Chondrocyte (in vitro differentiated cells): ENCODE results near the gene AKAP12. TPM values are rescaled to one million over a fixed set of nuclear protein-coding genes. Genes with fewer than 3 reads are reported as not detected.
"Not testable (repeated sequence)": the region's sequence is repeated elsewhere in the genome, so short reads cannot be mapped to it uniquely, and the experiment has no call there.

Experiments used
- DNase-seq: peaks from one replicate; pipeline ENCODE4 v3.0.0; 2021; ENCODE audit warnings: mixed read lengths, low spot score
- H3K27ac Mint-ChIP-seq: one replicate; pipeline ENCODE4 v1.8.0; 2021; ENCODE audit warnings: mild to moderate bottlenecking, moderate library complexity, mixed read lengths; ENCODE audit not compliant: unreplicated experiment
- H3K27me3 Mint-ChIP-seq: 2 replicates; pipeline ENCODE4 v1.8.0; 2021; ENCODE audit warnings: low read depth, mixed read lengths
- H3K36me3 Mint-ChIP-seq: 2 replicates; pipeline ENCODE4 v1.8.0; 2021; ENCODE audit warnings: low read depth, mixed read lengths
- H3K4me1 Mint-ChIP-seq: 2 replicates; pipeline ENCODE4 v1.8.0; 2021; ENCODE audit warnings: low read depth, mild to moderate bottlenecking, mixed read lengths
- H3K4me3 Mint-ChIP-seq: one replicate; pipeline ENCODE4 v1.8.0; 2021; ENCODE audit warnings: mild to moderate bottlenecking, moderate library complexity, mixed read lengths; ENCODE audit not compliant: unreplicated experiment
- H3K9me3 Mint-ChIP-seq: 2 replicates; pipeline ENCODE4 v1.8.0; 2021; ENCODE audit warnings: low read depth, mixed read lengths
- total RNA-seq: library from RNA; stranded (reverse); gene quantifications from 3 replicates; pipeline ENCODE4 v1.2.1, GENCODE V29; 2021
- TF ChIP-seq, protein P1 (sequence below): fragments of 200-600 bp; sonication (generic); IDR thresholded peaks from 2 replicates; pipeline ENCODE4 v1.5.0; 2021; ENCODE audit warnings: antibody characterized with exemption, mild to moderate bottlenecking, moderate library complexity

Gene AKAP12
- total RNA-seq, 1 donor from 2014 or later = 176 TPM

DNA sequence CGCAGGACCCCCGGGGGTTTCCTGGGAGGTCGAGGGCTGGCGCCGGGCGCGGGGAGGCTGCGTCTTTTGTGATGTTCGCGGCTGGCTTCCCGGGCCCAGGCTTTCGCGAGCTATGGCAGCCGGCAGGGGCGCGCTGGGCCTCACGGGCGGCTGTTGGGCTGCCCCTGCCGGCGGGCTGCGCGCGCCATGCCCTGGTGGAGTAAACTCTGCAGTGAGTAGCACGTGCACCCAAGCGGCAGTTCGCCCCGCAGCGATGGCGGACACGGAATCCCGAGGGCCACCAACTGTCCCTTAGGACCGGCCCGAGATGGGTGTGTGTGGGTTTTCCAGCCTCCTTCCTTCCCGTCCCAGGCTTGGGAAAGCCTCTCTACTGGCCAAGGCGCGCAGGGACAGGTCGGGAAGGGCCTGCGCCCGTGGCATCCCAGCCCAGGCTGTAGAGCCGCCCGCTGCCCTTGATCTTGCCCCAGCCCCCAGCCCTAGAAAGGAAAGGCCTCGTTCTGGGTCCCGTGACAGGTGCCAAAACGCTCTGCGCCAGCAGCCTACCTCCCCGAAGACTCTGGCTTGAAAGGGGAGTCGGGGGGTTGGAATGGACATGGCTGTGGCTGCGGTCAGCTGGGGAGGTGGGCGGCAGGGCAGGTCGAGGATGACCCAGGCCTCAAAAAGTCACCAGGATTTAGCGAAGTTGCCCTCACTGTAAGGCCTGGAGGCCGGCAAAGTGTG, 101.9 kb downstream of the AKAP12 start:
- TF ChIP-seq, protein P1, sequence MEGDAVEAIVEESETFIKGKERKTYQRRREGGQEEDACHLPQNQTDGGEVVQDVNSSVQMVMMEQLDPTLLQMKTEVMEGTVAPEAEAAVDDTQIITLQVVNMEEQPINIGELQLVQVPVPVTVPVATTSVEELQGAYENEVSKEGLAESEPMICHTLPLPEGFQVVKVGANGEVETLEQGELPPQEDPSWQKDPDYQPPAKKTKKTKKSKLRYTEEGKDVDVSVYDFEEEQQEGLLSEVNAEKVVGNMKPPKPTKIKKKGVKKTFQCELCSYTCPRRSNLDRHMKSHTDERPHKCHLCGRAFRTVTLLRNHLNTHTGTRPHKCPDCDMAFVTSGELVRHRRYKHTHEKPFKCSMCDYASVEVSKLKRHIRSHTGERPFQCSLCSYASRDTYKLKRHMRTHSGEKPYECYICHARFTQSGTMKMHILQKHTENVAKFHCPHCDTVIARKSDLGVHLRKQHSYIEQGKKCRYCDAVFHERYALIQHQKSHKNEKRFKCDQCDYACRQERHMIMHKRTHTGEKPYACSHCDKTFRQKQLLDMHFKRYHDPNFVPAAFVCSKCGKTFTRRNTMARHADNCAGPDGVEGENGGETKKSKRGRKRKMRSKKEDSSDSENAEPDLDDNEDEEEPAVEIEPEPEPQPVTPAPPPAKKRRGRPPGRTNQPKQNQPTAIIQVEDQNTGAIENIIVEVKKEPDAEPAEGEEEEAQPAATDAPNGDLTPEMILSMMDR = no peak
- Mint-ChIP-seq H3K4me3 (no peak overlapping the region), H3K27ac (no peak overlapping the region), H3K4me1 (peaks cover 10% of the 10 kb centered on the region), H3K9me3 (no peaks in the 10 kb centered on the region), H3K36me3 (no peaks in the 10 kb centered on the region), H3K27me3 (no peaks in the 10 kb centered on the region)
- DNase-seq = no peak

DNA sequence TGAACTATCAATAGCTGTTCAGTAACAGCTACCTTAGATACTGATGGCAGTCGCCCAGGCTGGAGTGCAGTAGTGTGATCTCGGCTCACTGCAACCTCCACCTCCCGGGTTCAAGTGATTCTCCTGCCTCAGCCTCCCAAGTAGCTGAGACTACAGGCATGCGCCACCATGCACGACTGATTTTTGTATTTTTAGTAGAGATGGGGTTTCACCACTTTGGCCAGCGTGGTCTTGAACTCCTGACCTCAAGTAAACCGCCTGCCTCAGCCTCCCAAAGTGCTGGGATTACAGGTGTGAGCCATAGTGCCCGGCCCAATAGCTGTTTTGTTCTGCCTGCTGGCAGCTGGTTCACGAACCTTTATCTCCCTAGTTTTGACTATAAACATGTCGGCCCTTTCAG, 103.0 kb downstream of the AKAP12 start:
- not testable (repeated sequence) for H3K4me3 Mint-ChIP-seq, DNase-seq, H3K36me3 Mint-ChIP-seq, H3K27ac Mint-ChIP-seq, H3K27me3 Mint-ChIP-seq, H3K9me3 Mint-ChIP-seq
- peaks cover 14% of the 10 kb centered on the region for H3K4me1 Mint-ChIP-seq

DNA sequence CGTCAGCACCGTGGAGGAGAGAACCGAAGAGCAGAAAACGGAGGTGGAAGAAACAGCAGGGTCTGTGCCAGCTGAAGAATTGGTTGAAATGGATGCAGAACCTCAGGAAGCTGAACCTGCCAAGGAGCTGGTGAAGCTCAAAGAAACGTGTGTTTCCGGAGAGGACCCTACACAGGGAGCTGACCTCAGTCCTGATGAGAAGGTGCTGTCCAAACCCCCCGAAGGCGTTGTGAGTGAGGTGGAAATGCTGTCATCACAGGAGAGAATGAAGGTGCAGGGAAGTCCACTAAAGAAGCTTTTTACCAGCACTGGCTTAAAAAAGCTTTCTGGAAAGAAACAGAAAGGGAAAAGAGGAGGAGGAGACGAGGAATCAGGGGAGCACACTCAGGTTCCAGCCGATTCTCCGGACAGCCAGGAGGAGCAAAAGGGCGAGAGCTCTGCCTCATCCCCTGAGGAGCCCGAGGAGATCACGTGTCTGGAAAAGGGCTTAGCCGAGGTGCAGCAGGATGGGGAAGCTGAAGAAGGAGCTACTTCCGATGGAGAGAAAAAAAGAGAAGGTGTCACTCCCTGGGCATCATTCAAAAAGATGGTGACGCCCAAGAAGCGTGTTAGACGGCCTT, 110.0 kb downstream of the AKAP12 start:
- H3K4me1 Mint-ChIP-seq = peaks cover 11% of the 10 kb centered on the region
- H3K9me3 Mint-ChIP-seq = no peaks in the 10 kb centered on the region
- no peak overlapping the region for H3K27ac Mint-ChIP-seq
- H3K4me3 Mint-ChIP-seq = no peak overlapping the region
- no peak for DNase-seq
- no peaks in the 10 kb centered on the region for H3K27me3 Mint-ChIP-seq
- TF ChIP-seq, protein P1 = no peak
- peaks cover 27% of the 10 kb centered on the region for H3K36me3 Mint-ChIP-seq

DNA sequence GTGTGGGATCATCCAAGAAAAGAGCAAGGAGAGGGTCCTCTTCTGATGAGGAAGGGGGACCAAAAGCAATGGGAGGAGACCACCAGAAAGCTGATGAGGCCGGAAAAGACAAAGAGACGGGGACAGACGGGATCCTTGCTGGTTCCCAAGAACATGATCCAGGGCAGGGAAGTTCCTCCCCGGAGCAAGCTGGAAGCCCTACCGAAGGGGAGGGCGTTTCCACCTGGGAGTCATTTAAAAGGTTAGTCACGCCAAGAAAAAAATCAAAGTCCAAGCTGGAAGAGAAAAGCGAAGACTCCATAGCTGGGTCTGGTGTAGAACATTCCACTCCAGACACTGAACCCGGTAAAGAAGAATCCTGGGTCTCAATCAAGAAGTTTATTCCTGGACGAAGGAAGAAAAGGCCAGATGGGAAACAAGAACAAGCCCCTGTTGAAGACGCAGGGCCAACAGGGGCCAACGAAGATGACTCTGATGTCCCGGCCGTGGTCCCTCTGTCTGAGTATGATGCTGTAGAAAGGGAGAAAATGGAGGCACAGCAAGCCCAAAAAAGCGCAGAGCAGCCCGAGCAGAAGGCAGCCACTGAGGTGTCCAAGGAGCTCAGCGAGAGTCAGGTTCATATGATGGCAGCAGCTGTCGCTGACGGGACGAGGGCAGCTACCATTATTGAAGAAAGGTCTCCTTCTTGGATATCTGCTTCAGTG, 110.8 kb downstream of the AKAP12 start:
- no peaks in the 10 kb centered on the region for H3K9me3 Mint-ChIP-seq
- TF ChIP-seq, protein P1 = no peak
- H3K27ac Mint-ChIP-seq = no peak overlapping the region
- DNase-seq = no peak
- H3K4me1 Mint-ChIP-seq = peaks cover 11% of the 10 kb centered on the region
- H3K4me3 Mint-ChIP-seq = no peak overlapping the region
- H3K36me3 Mint-ChIP-seq = peaks cover 29% of the 10 kb centered on the region
- H3K27me3 Mint-ChIP-seq = no peaks in the 10 kb centered on the region

DNA sequence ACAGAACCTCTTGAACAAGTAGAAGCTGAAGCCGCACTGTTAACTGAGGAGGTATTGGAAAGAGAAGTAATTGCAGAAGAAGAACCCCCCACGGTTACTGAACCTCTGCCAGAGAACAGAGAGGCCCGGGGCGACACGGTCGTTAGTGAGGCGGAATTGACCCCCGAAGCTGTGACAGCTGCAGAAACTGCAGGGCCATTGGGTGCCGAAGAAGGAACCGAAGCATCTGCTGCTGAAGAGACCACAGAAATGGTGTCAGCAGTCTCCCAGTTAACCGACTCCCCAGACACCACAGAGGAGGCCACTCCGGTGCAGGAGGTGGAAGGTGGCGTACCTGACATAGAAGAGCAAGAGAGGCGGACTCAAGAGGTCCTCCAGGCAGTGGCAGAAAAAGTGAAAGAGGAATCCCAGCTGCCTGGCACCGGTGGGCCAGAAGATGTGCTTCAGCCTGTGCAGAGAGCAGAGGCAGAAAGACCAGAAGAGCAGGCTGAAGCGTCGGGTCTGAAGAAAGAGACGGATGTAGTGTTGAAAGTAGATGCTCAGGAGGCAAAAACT, 111.5 kb downstream of the AKAP12 start:
- Mint-ChIP-seq H3K27ac (no peak overlapping the region), H3K27me3 (no peaks in the 10 kb centered on the region), H3K4me1 (peaks cover 6% of the 10 kb centered on the region), H3K9me3 (no peaks in the 10 kb centered on the region), H3K36me3 (peaks cover 29% of the 10 kb centered on the region), H3K4me3 (no peak overlapping the region)
- no peak for DNase-seq
- TF ChIP-seq, protein P1 = no peak
